ENCODE data around the gene ABCC1.

GRCh38 chr16:16182918-16183317 lies 233.5 kb downstream of the ABCC1 start:
- TF ChIP-seq CTCF (conservative IDR thresholded peaks at IDR 0.05; ENCODE audit: low read depth, low read length) (no peak), EZH2 (IDR thresholded peaks at IDR 0.05; ENCODE audit: borderline replicate concordance, low read depth, low read length, poor library complexity, severe bottlenecking) (no peak)
